ENCODE measurements around the gene CDH6. TPM values are rescaled to one million over a fixed set of nuclear protein-coding genes. Genes with fewer than 3 reads are reported as not detected.

CDH6 gene
- total and polyA plus RNA-seq, 2 donors (not counting 1 experiment from before 2014, with no cell fraction given) = not detected

- Mint-ChIP-seq H3K4me3 (no peak overlapping the region), H3K9me3 (ENCODE audit: insufficient read depth) (no peaks in the 10 kb centered on the region), H3K4me1 (no peaks in the 10 kb centered on the region), H3K27me3 (no peaks in the 10 kb centered on the region), H3K27ac (no peak overlapping the region)
- no peak for ATAC-seq (ENCODE audit: low read depth)
- no peaks in the 10 kb centered on the region for H3K27me3 ChIP-seq (replicated peaks in 1 of 4; ENCODE audit: control extremely low read depth in 1 of 4, control insufficient read depth in 3 of 4, insufficient read depth in 4 of 4, low read length in 3 of 4)
- CTCF ChIA-PET = no interaction called here
- no peaks in the 10 kb centered on the region for H4K20me1 ChIP-seq (ENCODE audit: control insufficient read depth, insufficient read depth, low read length, poor library complexity, severe bottlenecking)
- H2AFZ ChIP-seq (ENCODE audit: insufficient read depth, low read depth, low read length, poor library complexity, severe bottlenecking) = no peak overlapping the region
- DNase-seq = no peak
- intact Hi-C loops (cut with micrococcal nuclease) = no loop called here
- POLR2A ChIA-PET = no interaction called here
- no peaks in the 10 kb centered on the region for H3K9me3 ChIP-seq (ENCODE audit: control extremely low read depth in 1 of 3, control insufficient read depth in 2 of 3, insufficient read depth in 1 of 3, low read length in 2 of 3)
- no peak overlapping the region for H3K4me2 ChIP-seq (replicated peaks; ENCODE audit: low read depth, low read length, poor library complexity, severe bottlenecking)
- H3K79me2 ChIP-seq (ENCODE audit: control insufficient read depth, insufficient read depth, low read length) = no peaks in the 10 kb centered on the region
- H3K36me3 ChIP-seq (replicated peaks in 1 of 2; ENCODE audit: control extremely low read depth in 1 of 2, control insufficient read depth in 1 of 2, extremely low read depth in 1 of 2, insufficient read depth in 2 of 2, low read length in 1 of 2) = no peaks in the 10 kb centered on the region
- H3K27ac ChIP-seq (ENCODE audit: low read length in 2 of 2) = no peak overlapping the region
- H3K9ac ChIP-seq (ENCODE audit: low read length) = no peak overlapping the region
- H3K4me1 ChIP-seq (ENCODE audit: control insufficient read depth in 2 of 2, insufficient read depth in 2 of 2, low read length in 2 of 2) = no peaks in the 10 kb centered on the region
- no peak overlapping the region for H3K4me3 ChIP-seq (ENCODE audit: control extremely low read depth in 1 of 5, extremely low read depth in 1 of 5, insufficient read depth in 1 of 5, low read depth in 2 of 5, low read length in 4 of 5)
- 100% methylated on average over 1 of the region's 1 CpG for WGBS (ENCODE audit: insufficient coverage)
- TF ChIP-seq EZH2 (IDR thresholded peaks at IDR 0.05; ENCODE audit: borderline replicate concordance, insufficient read depth, low read depth, low read length, poor library complexity, severe bottlenecking) (no peak), CTCF (IDR thresholded peaks at IDR 0.05) (no peak)
Measured at GRCh38 chr5:31244921-31245320, 51.4 kb downstream of the CDH6 start.

- no peak for DNase-seq
- no peak overlapping the region for H3K4me2 ChIP-seq (replicated peaks; ENCODE audit: low read depth, low read length, poor library complexity, severe bottlenecking)
- ChIA-PET CTCF (no interaction called here), POLR2A (no interaction called here)
- no peak overlapping the region for H2AFZ ChIP-seq (ENCODE audit: insufficient read depth, low read depth, low read length, poor library complexity, severe bottlenecking)
- TF ChIP-seq CTCF (IDR thresholded peaks at IDR 0.05) (no peak), EZH2 (IDR thresholded peaks at IDR 0.05; ENCODE audit: borderline replicate concordance, insufficient read depth, low read depth, low read length, poor library complexity, severe bottlenecking) (no peak)
- no peak overlapping the region for H3K27ac ChIP-seq (ENCODE audit: low read length in 2 of 2)
- no peak overlapping the region for H3K4me3 Mint-ChIP-seq
- H3K9ac ChIP-seq (ENCODE audit: low read length) = no peak overlapping the region
- no peaks in the 10 kb centered on the region for H3K4me1 ChIP-seq (ENCODE audit: control insufficient read depth in 2 of 2, insufficient read depth in 2 of 2, low read length in 2 of 2)
- H3K27me3 ChIP-seq (replicated peaks in 1 of 4; ENCODE audit: control extremely low read depth in 1 of 4, control insufficient read depth in 3 of 4, insufficient read depth in 4 of 4, low read length in 3 of 4) = no peaks in the 10 kb centered on the region
- no peaks in the 10 kb centered on the region for H3K4me1 Mint-ChIP-seq
- H3K27me3 Mint-ChIP-seq = no peaks in the 10 kb centered on the region
- no peaks in the 10 kb centered on the region for H3K9me3 Mint-ChIP-seq (ENCODE audit: insufficient read depth)
- H3K36me3 ChIP-seq (replicated peaks in 1 of 2; ENCODE audit: control extremely low read depth in 1 of 2, control insufficient read depth in 1 of 2, extremely low read depth in 1 of 2, insufficient read depth in 2 of 2, low read length in 1 of 2) = no peaks in the 10 kb centered on the region
- intact Hi-C loops (cut with micrococcal nuclease) = no loop called here
- peaks cover 0 to 8% (median 0%) of the 10 kb centered on the region in 3 donors for H3K9me3 ChIP-seq (ENCODE audit: control extremely low read depth in 1 of 3, control insufficient read depth in 2 of 3, insufficient read depth in 1 of 3, low read length in 2 of 3)
- no peak overlapping the region for H3K27ac Mint-ChIP-seq
- H4K20me1 ChIP-seq (ENCODE audit: control insufficient read depth, insufficient read depth, low read length, poor library complexity, severe bottlenecking) = no peaks in the 10 kb centered on the region
- H3K4me3 ChIP-seq (ENCODE audit: control extremely low read depth in 1 of 5, extremely low read depth in 1 of 5, insufficient read depth in 1 of 5, low read depth in 2 of 5, low read length in 4 of 5) = no peak overlapping the region
- no peak for ATAC-seq (ENCODE audit: low read depth)
- no peaks in the 10 kb centered on the region for H3K79me2 ChIP-seq (ENCODE audit: control insufficient read depth, insufficient read depth, low read length)
Measured at GRCh38 chr5:31247381-31247780, 53.9 kb downstream of the CDH6 start.

Measured in B cell (primary cell).